Breast epithelium (tissue), 4 donors: ENCODE results near the gene RNASE8. TPM values are rescaled to one million over a fixed set of nuclear protein-coding genes. Genes with fewer than 3 reads are reported as not detected.
A peak's percentile ranks its signal among the peaks of the same experiment; 100 is the strongest.

Experiments used
- DNase-seq, 2 donors: peaks; one replicate each; pipeline ENCODE4 v3.0.0-alpha.2; 2019; ENCODE audit warnings: low spot score in 2 of 2
- H3K27ac ChIP-seq, 2 donors: fragments of 200-600 bp; sonication (generic) in 1 of 2; one replicate each; pipeline ENCODE4 v1.5.1; 2016 to 2019; ENCODE audit warnings: mild to moderate bottlenecking in 1 of 2
- H3K27me3 ChIP-seq, 2 donors: fragments of 200-600 bp; sonication (generic) in 1 of 2; one replicate each; pipeline versions ENCODE4 v1.5.1 to v1.6.0; 2017 to 2019; ENCODE audit warnings: control low read depth in 1 of 2, mild to moderate bottlenecking in 1 of 2
- H3K36me3 ChIP-seq: fragments of 200-600 bp; one replicate; pipeline ENCODE4 v1.5.1; 2019
- H3K4me1 ChIP-seq, 2 donors: fragments of 200-600 bp; sonication (generic); one replicate each; pipeline ENCODE4 v1.5.1; 2016 to 2019; ENCODE audit warnings: control low read depth in 1 of 2
- H3K4me3 ChIP-seq, 3 donors: fragments of 200-600 bp; sonication (generic); 1 replicate in 2 of 3; 2 replicates in 1 of 3; pipeline ENCODE4 v1.5.1; 2016 to 2019; ENCODE audit warnings: mild to moderate bottlenecking in 3 of 3, moderate library complexity in 2 of 3
- H3K9me3 ChIP-seq, 2 donors: fragments of 200-600 bp; sonication (generic) in 1 of 2; one replicate each; pipeline ENCODE4 v1.5.1; 2016 to 2019; ENCODE audit warnings: control low read depth in 1 of 2
- CTCF ChIP-seq, 3 donors: fragments of 450-650 bp; IDR thresholded peaks; one replicate each; pipeline ENCODE4 v1.5.1; 2016 to 2017; ENCODE audit warnings: antibody characterized with exemption in 3 of 3, mild to moderate bottlenecking in 3 of 3, moderate library complexity in 3 of 3
- POLR2A ChIP-seq: fragments of 450-650 bp; IDR thresholded peaks from one replicate; pipeline ENCODE4 v1.6.1; 2016; ENCODE audit warnings: antibody characterized with exemption, mild to moderate bottlenecking, moderate library complexity
- POLR2AphosphoS5 ChIP-seq, 3 donors: sonication (generic); formaldehyde crosslinking; IDR thresholded peaks; one replicate each; pipeline ENCODE4 v1.6.1; 2017; ENCODE audit warnings: antibody characterized with exemption in 3 of 3
- intact Hi-C: fragments of 100-400 bp; cut with DNase I; formaldehyde crosslinking; loops from one replicate; pipeline ENCODE4 v1.15.1; 2023; ENCODE audit warnings: low total_unique reads
- total RNA-seq, 3 donors: library from RNA; depleted of rRNA; stranded (reverse); fragments of >200 nt; gene quantifications; one replicate each; pipeline ENCODE4 v1.1.0, GENCODE V29; 2016

RNASE8 gene
- total RNA-seq, 3 donors from 2014 or later, result not detected

- no peak for DNase-seq
- H3K4me1 ChIP-seq, result no peaks in the 10 kb centered on the region
- peak overlapping the region; percentile 12 to 25 for H3K27ac ChIP-seq
- H3K36me3 ChIP-seq, result peaks cover 5% of the 10 kb centered on the region
- H3K27me3 ChIP-seq, result no peaks in the 10 kb centered on the region
- no peak overlapping the region for H3K4me3 ChIP-seq
- intact Hi-C loops, result loop anchor here (5.0 kb wide), 1 partner anchor 73 kb away; no protein-coding TSS in a partner anchor
- TF ChIP-seq CTCF (IDR thresholded peaks at IDR 0.05) (peak in 2 of 3 donors; percentile 37 to 44), POLR2A (no peak)
- H3K9me3 ChIP-seq, result no peaks in the 10 kb centered on the region
Observed at GRCh38 chr14:21090194-21090939, 32.7 kb downstream of the RNASE8 start.

GRCh38 chr14:21090940-21091663, 33.5 kb downstream of the RNASE8 start:
- Histone ChIP-seq H3K27me3 (no peaks in the 10 kb centered on the region), H3K36me3 (peaks cover 5% of the 10 kb centered on the region), H3K4me3 (no peak overlapping the region), H3K27ac (peak overlapping the region in 1 of 2 donors; percentile 25), H3K9me3 (no peaks in the 10 kb centered on the region), H3K4me1 (no peaks in the 10 kb centered on the region)
- no peak for DNase-seq
- intact Hi-C loops, result loop anchor here (5.0 kb wide), 1 partner anchor 74 kb away; no protein-coding TSS in a partner anchor
- no peak for TF ChIP-seq POLR2A
- TF ChIP-seq POLR2AphosphoS5 (IDR thresholded peaks at IDR 0.05), result no peak
- TF ChIP-seq CTCF (IDR thresholded peaks at IDR 0.05), result no peak

GRCh38 chr14:21091821-21092272, 34.2 kb downstream of the RNASE8 start:
- H3K4me1 ChIP-seq, result no peaks in the 10 kb centered on the region
- no peak for DNase-seq

GRCh38 chr14:21092273-21093011, 34.8 kb downstream of the RNASE8 start:
- intact Hi-C loops, result loop anchor here (5.0 kb wide), 1 partner anchor 75 kb away; no protein-coding TSS in a partner anchor
- peak; percentile 71 to 84 for DNase-seq
- peak; percentile 53 to 72 (median 67) for TF ChIP-seq POLR2AphosphoS5 (IDR thresholded peaks at IDR 0.05)
- TF ChIP-seq CTCF (IDR thresholded peaks at IDR 0.05), result peak; percentile 99 to 100 (median 100)
- TF ChIP-seq POLR2A, result no peak
- Histone ChIP-seq H3K4me1 (no peaks in the 10 kb centered on the region), H3K4me3 (no peak overlapping the region), H3K27ac (peak overlapping the region; percentile 48 to 52), H3K36me3 (peaks cover 5% of the 10 kb centered on the region), H3K27me3 (no peaks in the 10 kb centered on the region), H3K9me3 (no peaks in the 10 kb centered on the region)

More at GRCh38 chr14:21091821-21092272, 34.2 kb downstream of the RNASE8 start:
- H3K9me3 ChIP-seq, result no peaks in the 10 kb centered on the region
- peaks cover 5% of the 10 kb centered on the region for H3K36me3 ChIP-seq
- no peak overlapping the region for H3K4me3 ChIP-seq
- no peaks in the 10 kb centered on the region for H3K27me3 ChIP-seq
- peak overlapping the region; percentile 48 to 52 for H3K27ac ChIP-seq
- intact Hi-C loops, result loop anchor here (5.0 kb wide), 1 partner anchor 75 kb away; no protein-coding TSS in a partner anchor
- TF ChIP-seq CTCF (IDR thresholded peaks at IDR 0.05) (no peak), POLR2A (no peak), POLR2AphosphoS5 (IDR thresholded peaks at IDR 0.05) (no peak)
